ENCODE data around the gene KRT83.
"Not testable (repeated sequence)": the region's sequence is repeated elsewhere in the genome, so short reads cannot be mapped to it uniquely, and the experiment has no call there.

The KRT83 gene

DNA sequence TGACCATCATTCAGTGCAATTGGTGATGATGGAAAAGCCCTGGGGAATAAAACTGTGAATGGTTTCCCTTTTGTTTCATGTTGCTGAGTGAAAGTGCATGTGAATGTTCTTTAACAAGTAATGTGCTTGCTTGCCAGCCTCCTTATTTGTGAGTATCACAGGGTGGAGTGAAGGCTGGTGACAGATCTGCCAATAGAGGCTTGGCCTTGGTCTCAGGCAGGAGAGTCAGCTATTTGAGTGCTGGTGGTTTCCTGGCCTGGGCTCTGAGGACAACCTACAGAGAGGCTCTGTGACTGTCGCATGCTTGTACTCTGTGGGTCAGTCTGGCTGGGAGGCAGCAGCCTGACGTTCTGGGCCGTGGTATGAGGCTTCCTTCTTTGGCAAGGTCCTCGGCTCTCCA lies 25.4 kb upstream of the KRT83 start:
- Mint-ChIP-seq H3K27me3 (ENCODE audit: low read depth) (peaks cover 15% of the 10 kb centered on the region), H3K36me3 (ENCODE audit: low read depth) (no peaks in the 10 kb centered on the region), H3K4me1 (ENCODE audit: low read depth) (peaks cover under 1% of the 10 kb centered on the region), H3K4me3 (no peak overlapping the region), H3K27ac (no peak overlapping the region), H3K9me3 (no peaks in the 10 kb centered on the region)

GRCh38 chr12:52345041-52345440 lies 23.8 kb upstream of the KRT83 start:
- peaks cover 14% of the 10 kb centered on the region for H3K27me3 Mint-ChIP-seq (ENCODE audit: low read depth)

DNA sequence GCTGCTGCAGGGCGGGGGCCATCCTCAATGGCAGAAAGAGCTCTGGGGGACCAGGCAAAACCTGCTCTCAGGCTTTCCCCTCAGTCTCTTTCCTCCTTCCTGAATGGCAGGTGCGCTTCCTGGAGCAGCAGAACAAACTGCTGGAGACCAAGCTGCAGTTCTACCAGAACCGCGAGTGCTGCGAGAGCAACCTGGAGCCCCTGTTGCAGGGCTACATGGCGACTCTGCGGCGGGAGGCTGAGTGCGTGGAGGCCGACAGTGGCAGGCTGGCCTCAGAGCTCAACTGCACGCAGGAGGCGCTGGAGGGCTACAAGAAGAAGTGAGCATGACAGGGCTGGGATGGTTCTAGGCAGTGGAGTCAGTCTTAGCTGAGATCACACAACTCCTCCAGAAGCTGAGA lies 22.9 kb upstream of the KRT83 start:
- no peak overlapping the region for H3K27ac Mint-ChIP-seq
- no peaks in the 10 kb centered on the region for H3K36me3 Mint-ChIP-seq (ENCODE audit: low read depth)
- peaks cover 10% of the 10 kb centered on the region for H3K27me3 Mint-ChIP-seq (ENCODE audit: low read depth)
- no peak overlapping the region for H3K4me3 Mint-ChIP-seq
- H3K9me3 Mint-ChIP-seq, result no peaks in the 10 kb centered on the region
- no peaks in the 10 kb centered on the region for H3K4me1 Mint-ChIP-seq (ENCODE audit: low read depth)

More at GRCh38 chr12:52345041-52345440, 23.8 kb upstream of the KRT83 start:
- H3K9me3 Mint-ChIP-seq; H3K4me1 Mint-ChIP-seq (ENCODE audit: low read depth); H3K27ac Mint-ChIP-seq; H3K36me3 Mint-ChIP-seq (ENCODE audit: low read depth); H3K4me3 Mint-ChIP-seq: not testable (repeated sequence)

- Mint-ChIP-seq H3K4me1 (ENCODE audit: low read depth) (no peaks in the 10 kb centered on the region), H3K27me3 (ENCODE audit: low read depth) (peaks cover 9% of the 10 kb centered on the region), H3K9me3 (no peaks in the 10 kb centered on the region)
Measured at GRCh38 chr12:52343550-52343949, 22.4 kb upstream of the KRT83 start.

GRCh38 chr12:52342781-52343490 lies 21.7 kb upstream of the KRT83 start:
- no peak overlapping the region for H3K4me3 Mint-ChIP-seq
- H3K27me3 Mint-ChIP-seq (ENCODE audit: low read depth), result peaks cover 4% of the 10 kb centered on the region
- no peaks in the 10 kb centered on the region for H3K9me3 Mint-ChIP-seq
- H3K4me1 Mint-ChIP-seq (ENCODE audit: low read depth), result no peaks in the 10 kb centered on the region
- H3K27ac Mint-ChIP-seq, result no peak overlapping the region
- H3K36me3 Mint-ChIP-seq (ENCODE audit: low read depth), result no peaks in the 10 kb centered on the region

More at GRCh38 chr12:52343550-52343949, 22.4 kb upstream of the KRT83 start:
- Mint-ChIP-seq H3K36me3 (ENCODE audit: low read depth) (no peaks in the 10 kb centered on the region), H3K4me3 (no peak overlapping the region), H3K27ac (no peak overlapping the region)

DNA sequence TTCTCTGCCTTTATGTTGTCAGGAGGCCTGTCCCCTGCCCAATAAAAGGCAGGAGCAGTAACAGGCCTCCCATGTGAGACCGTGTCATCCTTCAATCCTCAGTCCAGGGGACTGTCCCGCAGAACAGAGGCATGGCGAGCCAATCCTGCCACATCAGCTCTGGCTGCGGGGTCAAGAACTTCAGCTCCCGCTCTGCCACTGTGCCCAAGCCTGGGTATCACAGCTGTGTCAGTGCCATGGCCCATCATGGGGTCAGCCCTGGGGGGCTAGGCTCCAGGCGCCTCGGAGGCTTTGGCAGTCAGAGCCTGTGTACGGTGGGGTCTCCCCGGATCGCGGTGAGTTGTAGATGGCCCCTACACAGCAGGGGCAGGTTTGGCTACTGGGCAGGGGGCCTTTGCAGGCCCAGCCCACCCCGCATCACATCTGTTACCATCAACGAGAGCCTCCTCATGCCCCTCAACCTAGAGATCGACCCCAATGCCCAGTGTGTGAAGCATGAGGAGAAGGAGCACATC lies 19.9 kb upstream of the KRT83 start:
- Mint-ChIP-seq H3K36me3 (ENCODE audit: low read depth) (no peaks in the 10 kb centered on the region), H3K9me3 (no peaks in the 10 kb centered on the region), H3K4me3 (no peak overlapping the region), H3K4me1 (ENCODE audit: low read depth) (peaks cover 2% of the 10 kb centered on the region), H3K27ac (no peak overlapping the region), H3K27me3 (ENCODE audit: low read depth) (peaks cover 4% of the 10 kb centered on the region)

DNA sequence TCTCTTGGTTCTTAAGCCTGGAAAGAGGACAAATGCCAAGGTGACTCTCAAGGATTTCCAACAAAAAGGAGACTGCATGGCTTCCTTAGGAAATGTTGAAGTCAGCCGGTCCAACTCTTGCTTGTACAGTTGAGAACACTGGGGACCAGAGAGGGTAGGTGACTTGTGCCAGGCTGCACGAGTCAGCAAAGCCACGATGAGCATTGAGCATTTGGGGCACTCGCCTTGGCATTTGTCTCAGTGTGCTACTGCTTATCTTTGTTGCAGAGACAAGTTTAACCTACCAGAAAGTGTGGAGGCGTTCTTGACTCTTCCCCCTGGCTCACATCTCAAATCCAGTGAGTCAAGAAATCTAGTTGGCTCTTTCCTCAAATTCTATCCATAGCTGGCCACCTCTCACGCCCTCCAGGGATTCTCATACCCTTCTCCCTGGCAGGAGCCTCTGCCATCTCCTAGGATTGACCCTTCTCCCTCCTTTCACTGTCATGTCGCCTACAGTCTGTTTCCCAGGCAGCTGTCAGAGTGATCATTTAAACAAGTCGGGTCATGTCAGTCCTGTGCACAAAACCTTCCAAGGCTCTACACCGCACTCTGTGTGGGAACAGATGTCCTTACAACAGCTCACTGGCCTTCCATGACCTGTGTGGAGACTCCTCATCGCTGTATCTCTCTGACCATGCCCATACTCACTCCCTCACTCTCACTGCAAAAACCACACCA lies 17.2 kb upstream of the KRT83 start:
- Mint-ChIP-seq H3K36me3 (ENCODE audit: low read depth) (no peaks in the 10 kb centered on the region), H3K9me3 (no peaks in the 10 kb centered on the region), H3K27ac (no peak overlapping the region), H3K4me3 (no peak overlapping the region), H3K27me3 (ENCODE audit: low read depth) (peaks cover 7% of the 10 kb centered on the region), H3K4me1 (ENCODE audit: low read depth) (peaks cover 2% of the 10 kb centered on the region)

DNA sequence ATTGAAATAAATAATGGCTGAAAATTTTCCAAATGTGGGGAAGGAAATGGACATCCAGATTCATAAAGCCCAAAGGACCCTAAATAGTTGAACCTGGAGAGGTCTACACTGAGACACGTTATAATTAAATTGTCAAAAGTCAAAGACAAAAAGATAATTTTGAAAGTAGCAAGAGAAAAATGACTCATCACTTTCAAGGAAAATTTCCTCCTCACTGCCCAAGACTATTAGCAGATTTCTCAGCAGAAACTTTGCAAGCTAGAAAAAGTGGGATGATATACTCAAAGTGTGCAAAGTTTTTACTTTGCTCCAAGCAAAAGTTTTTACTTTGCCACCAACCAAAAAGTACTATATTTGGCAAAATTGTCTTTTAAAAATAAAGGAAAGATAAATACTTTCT lies 15.9 kb upstream of the KRT83 start:
- H3K4me3 Mint-ChIP-seq, result no peak overlapping the region
- H3K27ac Mint-ChIP-seq, result no peak overlapping the region
- H3K27me3 Mint-ChIP-seq (ENCODE audit: low read depth), result peaks cover 12% of the 10 kb centered on the region
- H3K9me3 Mint-ChIP-seq, result no peaks in the 10 kb centered on the region
- H3K4me1 Mint-ChIP-seq (ENCODE audit: low read depth), result peaks cover 2% of the 10 kb centered on the region
- no peaks in the 10 kb centered on the region for H3K36me3 Mint-ChIP-seq (ENCODE audit: low read depth)

- H3K4me3 Mint-ChIP-seq, result no peak overlapping the region
- peaks cover 2% of the 10 kb centered on the region for H3K4me1 Mint-ChIP-seq (ENCODE audit: low read depth)
- H3K9me3 Mint-ChIP-seq, result no peaks in the 10 kb centered on the region
- no peaks in the 10 kb centered on the region for H3K36me3 Mint-ChIP-seq (ENCODE audit: low read depth)
- no peak overlapping the region for H3K27ac Mint-ChIP-seq
- H3K27me3 Mint-ChIP-seq (ENCODE audit: low read depth), result peaks cover 15% of the 10 kb centered on the region
Measured at GRCh38 chr12:52336641-52337040, 15.4 kb upstream of the KRT83 start.

DNA sequence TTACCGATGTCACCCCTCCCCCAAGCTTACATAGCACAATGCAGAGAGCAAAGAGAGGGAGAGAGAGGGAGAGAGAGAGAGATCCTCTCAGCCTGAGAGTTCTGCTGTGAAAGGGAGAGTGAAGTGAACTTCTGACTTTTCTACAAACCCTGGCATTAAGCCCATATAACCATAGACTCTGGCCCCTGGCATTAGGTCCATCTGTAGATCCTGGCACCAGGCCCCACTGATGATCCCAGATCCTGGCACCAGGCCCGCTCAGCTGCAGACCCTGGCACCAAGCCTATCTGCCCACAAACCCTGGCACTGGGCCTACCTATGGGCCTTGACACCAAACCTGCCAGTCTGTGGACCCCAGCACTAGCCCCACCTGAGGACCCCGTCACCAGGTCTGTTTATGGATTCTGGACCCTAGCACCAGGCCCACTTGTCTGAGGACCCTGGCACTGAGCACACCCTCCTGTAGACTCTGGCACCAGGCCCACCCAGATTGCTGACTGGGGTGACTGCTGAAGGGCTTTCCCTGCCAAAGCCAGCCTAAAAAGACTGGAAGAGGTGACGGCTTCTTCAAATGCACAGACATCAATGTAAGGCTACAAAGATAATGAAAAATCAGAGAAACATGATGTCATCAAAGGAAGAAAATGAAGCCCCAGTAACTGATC lies 14.5 kb upstream of the KRT83 start:
- Mint-ChIP-seq H3K9me3 (no peaks in the 10 kb centered on the region), H3K4me3 (no peak overlapping the region), H3K4me1 (ENCODE audit: low read depth) (peaks cover 2% of the 10 kb centered on the region), H3K27ac (no peak overlapping the region), H3K36me3 (ENCODE audit: low read depth) (no peaks in the 10 kb centered on the region), H3K27me3 (ENCODE audit: low read depth) (peaks cover 15% of the 10 kb centered on the region)

- H3K27me3 Mint-ChIP-seq (ENCODE audit: low read depth), result peaks cover 21% of the 10 kb centered on the region
- no peak overlapping the region for H3K4me3 Mint-ChIP-seq
- peaks cover 2% of the 10 kb centered on the region for H3K4me1 Mint-ChIP-seq (ENCODE audit: low read depth)
- no peak overlapping the region for H3K27ac Mint-ChIP-seq
- no peaks in the 10 kb centered on the region for H3K36me3 Mint-ChIP-seq (ENCODE audit: low read depth)
- no peaks in the 10 kb centered on the region for H3K9me3 Mint-ChIP-seq
Measured at GRCh38 chr12:52334185-52334584, 13.0 kb upstream of the KRT83 start.

GRCh38 chr12:52333321-52333720 lies 12.1 kb upstream of the KRT83 start:
- H3K4me3 Mint-ChIP-seq, result no peak overlapping the region
- H3K27ac Mint-ChIP-seq, result no peak overlapping the region
- peaks cover 21% of the 10 kb centered on the region for H3K27me3 Mint-ChIP-seq (ENCODE audit: low read depth)
- H3K9me3 Mint-ChIP-seq, result no peaks in the 10 kb centered on the region
- peaks cover 2% of the 10 kb centered on the region for H3K4me1 Mint-ChIP-seq (ENCODE audit: low read depth)
- H3K36me3 Mint-ChIP-seq (ENCODE audit: low read depth), result no peaks in the 10 kb centered on the region

DNA sequence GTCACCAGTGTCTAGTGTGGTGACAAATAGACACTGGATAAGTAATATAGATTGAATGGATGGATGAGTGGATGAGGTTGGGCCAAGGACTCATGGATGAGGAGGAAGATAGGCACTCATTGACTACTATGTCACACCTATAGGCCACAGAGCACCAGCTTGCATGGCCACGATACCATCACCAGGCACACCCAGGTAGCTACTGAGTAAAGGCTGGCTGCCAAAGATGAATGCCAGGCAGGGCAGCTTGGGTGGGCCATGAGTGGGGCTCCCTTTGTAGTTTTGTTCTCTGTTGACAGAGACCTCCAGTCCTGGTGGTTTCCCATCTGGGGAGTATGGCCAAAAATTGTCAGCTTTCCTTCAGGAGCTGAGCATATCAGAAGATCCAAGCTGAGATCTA lies 11.2 kb upstream of the KRT83 start:
- no peak overlapping the region for H3K27ac Mint-ChIP-seq
- H3K27me3 Mint-ChIP-seq (ENCODE audit: low read depth), result peaks cover 21% of the 10 kb centered on the region
- peaks cover 5% of the 10 kb centered on the region for H3K4me1 Mint-ChIP-seq (ENCODE audit: low read depth)
- H3K9me3 Mint-ChIP-seq, result no peaks in the 10 kb centered on the region
- H3K4me3 Mint-ChIP-seq, result no peak overlapping the region
- H3K36me3 Mint-ChIP-seq (ENCODE audit: low read depth), result no peaks in the 10 kb centered on the region

GRCh38 chr12:52331833-52332232 lies 10.6 kb upstream of the KRT83 start:
- Mint-ChIP-seq H3K27ac (no peak overlapping the region), H3K9me3 (no peaks in the 10 kb centered on the region), H3K27me3 (ENCODE audit: low read depth) (peaks cover 21% of the 10 kb centered on the region), H3K36me3 (ENCODE audit: low read depth) (no peaks in the 10 kb centered on the region), H3K4me3 (no peak overlapping the region), H3K4me1 (ENCODE audit: low read depth) (peaks cover 8% of the 10 kb centered on the region)

DNA sequence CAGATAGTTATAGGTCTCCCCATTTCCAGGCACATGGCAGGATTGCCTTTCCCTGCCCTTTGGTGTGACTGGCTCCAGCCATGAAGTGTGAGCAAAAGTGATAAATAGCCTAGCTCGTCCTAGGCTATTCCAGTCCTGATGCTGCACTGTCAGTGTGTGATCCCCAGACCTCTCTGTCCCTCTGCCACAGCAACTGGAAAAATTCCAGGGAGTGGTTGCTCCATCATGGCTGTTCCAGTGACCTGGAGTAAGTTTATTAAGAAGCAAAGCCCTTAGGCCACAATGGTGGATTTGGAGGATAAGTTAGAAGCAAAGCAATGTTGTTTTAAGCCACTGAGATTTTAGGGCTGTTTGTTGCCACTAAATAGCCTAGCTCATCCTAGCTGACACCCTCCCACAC lies 9.8 kb upstream of the KRT83 start:
- Mint-ChIP-seq H3K9me3 (no peaks in the 10 kb centered on the region), H3K4me3 (no peak overlapping the region), H3K27me3 (ENCODE audit: low read depth) (peaks cover 21% of the 10 kb centered on the region), H3K36me3 (ENCODE audit: low read depth) (no peaks in the 10 kb centered on the region), H3K27ac (no peak overlapping the region), H3K4me1 (ENCODE audit: low read depth) (peaks cover 6% of the 10 kb centered on the region)
